Activated T-helper 1 cell treated with anti-CD3 and anti-CD28 coated beads, Interleukin-2, amount 50 U/mL, for 16 hours (primary cell): ENCODE data around the gene SKP2.

Source experiments
- DNase-seq, 2 donors: peaks; one replicate each; pipeline ENCODE4 v3.0.0-alpha.2; 2020; ENCODE audit warnings: low read depth in 1 of 2, low spot score in 1 of 2

Gene SKP2

GRCh38 chr5:36199620-36200019, 47.7 kb downstream of the SKP2 start:
- DNase-seq: no peak

GRCh38 chr5:36200513-36200912, 48.6 kb downstream of the SKP2 start:
- DNase-seq: no peak

GRCh38 chr5:36202521-36202961, 50.6 kb downstream of the SKP2 start:
- DNase-seq: no peak

DNA sequence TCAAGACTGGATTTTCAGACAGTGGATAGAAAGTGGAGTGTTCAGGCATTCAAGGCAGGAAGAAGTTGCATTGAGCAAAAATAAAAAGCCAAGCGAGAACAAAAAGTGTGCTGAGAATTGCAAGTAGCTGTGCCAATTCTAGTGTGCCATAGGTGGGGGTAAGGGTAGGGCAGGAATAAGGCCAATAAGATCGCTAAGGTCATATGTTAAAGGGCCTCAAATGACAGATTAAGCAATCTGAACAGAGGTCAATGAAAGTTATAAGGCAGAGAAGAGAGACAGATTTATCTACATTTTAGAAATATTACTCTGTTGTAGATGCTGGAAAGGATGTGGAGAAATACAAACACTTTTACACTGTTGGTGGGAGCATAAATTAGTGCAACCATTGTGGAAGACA, 53.4 kb downstream of the SKP2 start:
- no peak for DNase-seq

GRCh38 chr5:36206913-36207312, 55.0 kb downstream of the SKP2 start:
- no peak for DNase-seq

DNA sequence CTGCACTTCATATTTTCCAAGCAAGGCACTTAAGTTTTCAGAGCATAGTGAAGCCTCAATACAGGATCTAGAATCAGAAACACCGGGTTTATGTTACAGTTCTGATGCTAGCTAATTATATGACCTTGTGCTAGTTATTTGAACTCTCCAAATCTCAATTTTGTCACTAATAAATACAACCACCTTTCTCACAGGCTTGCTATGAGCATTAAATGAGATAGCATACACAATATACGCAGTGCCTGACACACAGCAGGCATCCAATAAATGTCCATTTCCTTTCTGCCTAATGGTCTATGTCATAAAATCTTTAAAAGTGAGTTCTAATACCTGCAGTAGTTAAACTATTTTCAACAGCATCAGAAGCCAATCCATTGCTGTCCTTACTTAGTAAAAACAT, 56.9 kb downstream of the SKP2 start:
- DNase-seq: no peak

- DNase-seq: no peak
These were observed 57.8 kb downstream of the SKP2 start for GRCh38 chr5:36209664-36210063.

DNA sequence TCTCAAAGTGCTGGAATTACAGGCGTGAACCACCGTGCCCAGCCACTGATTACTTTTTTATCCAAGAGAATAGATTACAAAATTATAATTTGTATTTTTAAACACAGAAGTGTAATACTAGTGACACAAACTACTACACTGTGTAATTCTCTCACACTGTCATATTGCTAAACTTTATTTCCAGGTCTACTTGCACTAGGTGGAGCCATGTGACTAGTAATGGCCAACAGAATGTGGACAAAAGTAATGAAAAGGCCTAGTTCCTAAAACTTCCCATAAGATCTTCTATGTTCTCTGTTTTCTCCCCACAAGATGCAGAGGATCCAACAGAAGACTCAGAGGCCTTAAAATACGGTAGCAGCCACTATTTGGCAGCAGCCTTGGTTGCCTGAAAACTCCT, 62.5 kb downstream of the SKP2 start:
- DNase-seq: no peak

DNA sequence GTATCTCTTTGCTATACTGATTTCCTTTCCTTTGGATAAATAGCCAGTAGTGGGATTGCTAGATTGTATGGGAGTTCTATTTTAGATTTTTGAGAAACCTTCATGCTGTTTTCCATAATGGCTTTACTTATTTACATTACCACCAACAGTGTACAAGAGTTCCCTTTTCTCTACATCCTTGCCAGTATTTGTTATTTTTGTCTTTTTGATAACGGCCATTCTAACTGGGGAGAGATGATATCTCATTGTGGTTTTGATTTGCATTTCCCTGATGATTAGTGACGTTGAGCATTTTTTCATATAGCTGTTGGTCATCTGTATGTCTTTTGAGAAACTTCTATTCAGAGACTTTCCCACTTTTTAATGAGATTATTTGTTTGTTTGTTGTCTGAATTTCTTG, 64.0 kb downstream of the SKP2 start:
- no peak for DNase-seq

- no peak for DNase-seq
These were observed 65.7 kb downstream of the SKP2 start for GRCh38 chr5:36217567-36217966.

DNA sequence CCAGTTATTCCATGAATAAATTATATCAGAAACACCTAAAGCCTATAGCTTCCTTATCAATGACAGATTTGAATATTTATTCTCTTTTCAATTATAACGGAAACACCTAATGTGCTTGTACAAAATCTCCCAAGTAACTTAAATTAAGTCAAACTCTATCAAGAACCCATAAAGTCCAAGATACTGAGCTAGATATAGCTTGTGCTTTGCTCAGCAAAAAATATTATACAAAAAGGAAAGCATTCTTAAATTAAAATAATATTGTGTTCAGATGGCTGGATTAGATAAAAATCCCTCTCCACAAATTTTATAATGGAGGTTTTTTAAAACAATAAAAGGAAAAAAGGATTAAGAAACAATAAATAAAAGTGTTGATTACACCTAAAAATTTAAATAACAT, 66.1 kb downstream of the SKP2 start:
- no peak for DNase-seq

- DNase-seq: no peak
These were observed 70.7 kb downstream of the SKP2 start for GRCh38 chr5:36222620-36223019.

DNA sequence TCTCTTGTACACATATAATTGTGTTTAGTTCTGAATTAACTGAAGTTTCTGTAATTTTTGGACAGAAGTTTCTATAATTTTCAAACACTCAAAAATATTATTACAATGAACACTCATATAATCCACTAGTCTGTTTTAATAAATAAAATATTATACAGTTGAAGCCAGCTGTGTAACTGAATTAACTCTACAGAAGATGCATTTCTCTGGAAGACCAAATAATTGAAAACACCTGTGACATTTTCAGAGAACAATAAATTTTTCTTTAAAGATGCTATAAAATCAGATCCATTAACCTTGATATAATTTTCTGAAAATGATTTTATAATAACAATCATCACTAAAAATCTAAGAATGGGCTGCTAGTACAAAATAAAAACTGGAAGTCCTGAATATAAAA, 75.1 kb downstream of the SKP2 start:
- DNase-seq: no peak

GRCh38 chr5:36228505-36228904, 76.6 kb downstream of the SKP2 start:
- no peak for DNase-seq

DNA sequence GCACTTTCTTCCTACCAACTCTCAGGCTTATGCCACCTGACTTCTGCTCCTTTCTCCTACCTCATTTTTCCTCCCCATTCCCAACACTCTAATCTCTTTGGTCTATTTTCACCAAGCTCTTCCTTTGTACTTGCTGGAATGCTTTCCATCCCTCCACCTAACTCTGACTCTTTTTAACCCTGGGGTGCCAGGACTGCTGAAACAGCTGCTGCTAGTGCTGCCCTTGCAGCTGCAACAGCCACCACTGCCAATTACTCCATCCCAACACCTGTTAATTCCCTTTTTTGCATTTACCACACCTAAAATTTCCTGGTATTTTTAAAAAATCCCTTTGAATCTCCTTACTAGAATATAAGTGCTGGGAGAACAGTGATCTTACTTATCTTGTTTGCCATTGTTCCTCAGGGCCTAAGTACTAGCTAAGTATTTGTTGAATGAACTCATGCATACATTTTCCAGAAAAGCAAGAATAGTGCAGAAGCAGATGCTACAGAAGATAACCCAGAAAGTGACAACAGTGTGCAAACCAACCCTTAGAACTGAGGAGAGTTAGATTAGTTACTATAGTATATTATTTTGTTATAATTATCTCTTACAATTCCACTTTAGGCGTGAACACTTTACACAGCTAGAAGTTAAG, 78.4 kb downstream of the SKP2 start:
- DNase-seq: no peak

GRCh38 chr5:36232533-36232932, 80.6 kb downstream of the SKP2 start:
- DNase-seq: no peak
